Putamen (tissue), 1 donor: ENCODE measurements around the gene ZNF197.
"Not testable (repeated sequence)": the region's sequence is repeated elsewhere in the genome, so short reads cannot be mapped to it uniquely, and the experiment has no call there.

Source experiments
- DNase-seq: peaks from one replicate; pipeline ENCODE4 v3.0.0-alpha.2; 2016; ENCODE audit warnings: low spot score

The ZNF197 gene

GRCh38 chr3:44624749-44625480 is at the start of gene ZNF197:
Gene ZNF197 (plus strand): TSS chr3:44625036. CDS start chr3:44629155, 4,119 bp downstream.
- peak; percentile 91 for DNase-seq

DNA sequence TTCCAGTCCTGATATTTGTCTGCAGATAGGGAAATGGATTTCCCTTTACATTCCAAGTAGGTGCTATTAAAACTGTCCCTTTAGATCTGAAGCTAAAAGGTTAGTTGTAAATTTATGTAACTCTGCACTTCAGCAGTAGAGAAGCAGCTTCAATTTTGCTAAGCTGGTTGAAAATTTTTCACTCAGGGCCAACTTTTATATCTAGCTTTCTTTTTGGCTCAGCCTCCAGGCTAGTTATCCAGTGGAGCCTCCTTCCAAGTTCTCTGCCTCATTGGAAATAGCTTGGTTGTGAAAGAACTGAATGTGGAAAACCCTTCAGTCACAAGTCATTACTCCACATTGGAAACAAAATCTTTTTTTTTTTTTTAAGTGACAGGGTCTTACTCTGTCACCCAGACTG is 48.2 kb upstream of the ZNF197 start:
- DNase-seq = no peak

GRCh38 chr3:44577354-44577952 is 47.4 kb upstream of the ZNF197 start:
- not testable (repeated sequence) for DNase-seq

GRCh38 chr3:44578316-44578715 is 46.5 kb upstream of the ZNF197 start:
- not testable (repeated sequence) for DNase-seq

DNA sequence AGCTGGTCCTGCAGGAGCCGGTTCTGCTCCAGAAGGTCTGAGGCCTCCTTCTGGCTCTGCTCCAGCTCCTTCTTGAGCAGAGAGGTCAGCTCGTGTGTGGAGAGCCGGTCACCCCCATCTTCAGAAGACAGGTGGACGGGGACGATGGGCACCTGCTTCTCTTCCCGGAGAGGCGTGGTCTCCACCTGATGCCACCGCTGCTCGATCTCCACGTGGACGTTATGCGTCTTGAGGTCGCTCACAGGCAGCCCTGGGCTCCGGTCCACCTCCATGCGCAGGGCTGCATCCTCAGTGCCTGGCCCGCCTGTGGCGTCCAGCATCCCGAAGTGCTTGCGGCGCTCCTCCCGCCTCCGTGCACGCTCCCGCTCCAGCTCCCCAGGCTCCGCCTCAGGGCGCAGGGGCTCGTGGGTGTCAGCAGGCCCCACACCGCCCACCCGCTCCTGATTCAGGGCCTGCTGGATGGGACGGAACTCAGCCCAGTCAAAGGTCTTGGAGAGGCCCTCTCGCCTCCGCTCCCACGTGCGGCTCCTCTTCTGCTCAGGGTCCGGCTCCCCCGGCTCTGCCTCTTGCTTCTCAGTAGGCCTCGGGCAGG is 45.8 kb upstream of the ZNF197 start:
- DNase-seq = not testable (repeated sequence)

DNA sequence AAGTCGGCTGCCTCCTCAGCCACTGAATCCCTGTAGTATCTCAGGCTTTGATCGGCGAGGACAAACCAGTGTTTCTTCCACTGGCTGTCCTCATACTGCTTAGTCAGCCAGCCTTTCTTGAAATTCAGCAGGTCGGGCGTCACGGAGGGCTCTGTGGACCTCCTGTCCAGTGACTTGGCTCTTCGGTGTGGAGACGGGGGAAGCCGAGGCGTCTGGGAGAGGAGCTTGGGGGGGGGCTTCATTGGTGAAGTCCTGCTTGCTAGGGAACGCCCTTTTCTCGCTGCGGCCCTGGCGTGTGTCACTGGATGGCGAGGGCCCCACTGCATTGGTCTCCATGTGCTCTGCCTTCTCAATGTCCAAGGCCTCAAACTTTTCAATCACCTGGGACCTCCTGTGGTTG is 45.1 kb upstream of the ZNF197 start:
- not testable (repeated sequence) for DNase-seq

DNA sequence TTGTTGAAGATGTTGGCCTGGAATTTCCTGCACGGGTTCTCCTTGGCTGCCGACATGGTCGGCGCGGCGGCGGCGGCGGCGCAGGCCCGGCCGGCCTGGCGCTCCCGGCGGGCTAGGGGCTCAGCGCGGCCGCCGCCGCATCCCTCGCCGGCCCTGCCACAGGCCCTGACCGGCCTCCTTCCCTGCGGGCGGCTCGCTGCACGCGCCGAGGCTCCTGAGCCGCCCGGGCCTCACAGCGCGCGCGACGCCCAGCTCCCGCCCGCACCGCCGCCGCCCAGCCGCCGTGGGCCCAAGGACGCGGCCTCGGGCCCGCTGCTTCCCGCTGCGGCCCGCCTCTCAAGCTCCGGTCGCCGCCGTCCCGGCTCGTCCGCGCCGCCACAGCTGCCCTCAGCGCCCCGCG is 43.9 kb upstream of the ZNF197 start:
- DNase-seq = not testable (repeated sequence)

DNA sequence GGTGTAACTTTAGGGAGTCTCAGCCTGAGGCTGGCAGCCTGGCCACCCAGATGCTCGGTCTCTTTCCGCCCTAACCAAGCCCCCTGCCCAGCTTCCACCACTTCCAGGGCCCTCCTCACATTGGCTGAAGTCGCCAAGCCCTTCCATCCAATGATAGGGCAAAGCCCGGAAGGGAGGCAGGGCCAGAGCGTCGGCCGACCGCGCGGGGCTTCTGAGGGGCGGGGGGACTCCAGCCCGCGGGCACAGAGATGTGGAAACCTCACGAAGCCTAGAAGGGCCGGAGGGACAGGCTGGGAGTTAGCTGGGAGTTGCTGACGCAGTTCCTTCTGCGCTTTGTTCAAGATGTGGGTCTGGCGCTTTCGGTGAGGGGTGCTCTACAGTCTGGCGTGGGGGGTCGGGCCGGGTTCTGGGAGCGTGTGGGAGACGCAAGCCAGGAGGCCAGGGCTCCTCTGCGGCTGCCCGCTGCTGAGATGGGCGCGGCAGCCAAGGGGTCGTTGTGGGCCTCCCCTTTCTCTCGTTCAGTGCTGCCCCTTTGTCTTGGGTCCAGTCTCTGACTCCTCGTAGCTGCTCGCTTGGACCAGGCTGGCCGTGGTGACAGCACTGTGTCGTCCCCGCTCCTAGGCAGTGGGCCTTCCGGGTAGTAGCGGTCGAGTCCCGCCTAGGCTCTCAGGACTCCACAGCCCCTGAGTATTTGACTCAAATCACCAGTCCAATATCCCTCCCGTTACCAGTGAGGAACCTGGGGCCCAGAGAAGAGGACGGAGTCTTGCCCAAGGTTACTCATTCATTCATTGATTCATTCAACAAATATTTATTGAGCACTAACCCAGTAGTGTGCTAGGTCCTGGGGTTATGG is 40.0 kb upstream of the ZNF197 start, which contains the start of gene ZNF660:
Gene ZNF660, plus strand, starts transcription at position 319 of the 856 bp plus-strand sequence. CDS start 9,230 bp downstream, outside the sequence.
- DNase-seq = peak; percentile 55

DNA sequence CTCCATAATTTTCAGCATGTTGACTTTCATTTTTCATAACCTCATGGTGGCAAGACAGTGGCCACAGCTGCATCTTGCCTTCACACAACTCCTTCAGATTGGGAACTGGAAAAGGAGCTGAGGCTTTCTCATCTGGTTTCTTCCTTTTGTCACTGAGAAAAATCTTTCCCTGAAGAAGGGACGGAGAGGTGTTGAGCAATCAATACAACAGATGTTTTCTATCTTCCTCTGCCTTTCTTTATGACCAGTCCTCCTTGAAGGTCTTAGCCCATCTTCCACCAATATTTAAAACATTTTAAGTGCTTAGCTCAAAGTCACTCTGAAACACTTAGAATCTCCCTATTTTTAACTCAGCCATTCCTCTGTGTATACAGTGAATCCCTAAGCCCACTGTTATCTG is 28.2 kb upstream of the ZNF197 start:
- DNase-seq = no peak

GRCh38 chr3:44601749-44602148 is 23.1 kb upstream of the ZNF197 start:
- DNase-seq = no peak

DNA sequence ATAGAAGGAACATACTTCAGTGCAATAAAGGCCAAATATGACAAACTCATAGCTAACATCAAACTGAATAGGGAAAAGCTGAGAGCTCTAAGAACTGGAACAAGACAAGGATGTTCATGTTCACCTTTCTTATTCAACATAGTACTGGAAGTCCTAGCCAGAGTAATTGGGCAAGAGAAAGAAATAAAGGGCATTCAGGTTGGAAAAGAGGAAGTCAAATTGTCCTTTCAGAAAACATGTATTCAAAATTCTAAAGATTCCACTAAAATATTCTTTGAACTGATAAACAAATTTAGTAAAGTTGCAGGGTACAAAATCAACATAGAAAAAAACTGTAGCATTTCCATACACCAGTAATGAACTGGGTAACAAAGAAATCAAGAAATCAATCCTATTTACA is 12.2 kb upstream of the ZNF197 start:
- no peak for DNase-seq

DNA sequence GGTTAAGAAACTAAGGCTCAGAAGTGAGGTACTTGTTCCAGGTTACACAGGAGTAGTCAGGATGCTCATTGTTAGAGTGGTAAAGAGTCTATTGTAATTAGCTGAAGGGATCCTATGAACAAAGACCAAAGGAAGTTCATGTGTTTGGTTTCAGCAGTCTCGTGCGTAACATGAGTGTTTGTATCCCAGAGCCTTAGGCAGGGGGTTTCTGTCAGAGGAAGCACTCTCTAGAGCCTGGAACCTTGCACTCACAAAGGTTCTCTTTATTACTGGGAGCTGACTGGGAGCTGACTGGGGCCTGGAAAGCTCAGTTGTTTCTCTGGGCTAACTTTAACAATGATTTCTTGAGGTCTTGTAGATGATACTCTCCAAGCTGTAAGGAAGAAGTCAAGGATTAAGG is 3.9 kb downstream of the ZNF197 start:
- DNase-seq = no peak

- no peak for DNase-seq
These were observed 7.4 kb downstream of the ZNF197 start for GRCh38 chr3:44632193-44632592.

DNA sequence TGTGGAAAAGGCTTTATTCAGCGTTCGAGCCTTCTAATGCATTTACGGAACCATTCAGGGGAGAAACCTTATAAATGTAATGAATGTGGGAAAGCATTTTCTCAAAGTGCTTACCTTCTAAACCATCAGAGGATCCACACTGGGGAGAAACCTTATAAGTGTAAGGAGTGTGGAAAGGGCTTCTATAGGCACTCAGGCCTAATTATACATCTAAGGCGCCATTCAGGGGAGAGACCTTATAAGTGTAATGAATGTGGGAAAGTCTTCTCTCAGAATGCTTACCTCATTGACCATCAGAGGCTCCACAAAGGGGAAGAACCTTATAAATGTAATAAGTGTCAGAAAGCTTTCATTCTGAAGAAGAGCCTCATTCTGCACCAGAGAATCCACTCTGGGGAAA is 17.5 kb downstream of the ZNF197 start:
- DNase-seq = no peak

- no peak for DNase-seq
These were observed 18.2 kb downstream of the ZNF197 start for GRCh38 chr3:44643024-44643423.

DNA sequence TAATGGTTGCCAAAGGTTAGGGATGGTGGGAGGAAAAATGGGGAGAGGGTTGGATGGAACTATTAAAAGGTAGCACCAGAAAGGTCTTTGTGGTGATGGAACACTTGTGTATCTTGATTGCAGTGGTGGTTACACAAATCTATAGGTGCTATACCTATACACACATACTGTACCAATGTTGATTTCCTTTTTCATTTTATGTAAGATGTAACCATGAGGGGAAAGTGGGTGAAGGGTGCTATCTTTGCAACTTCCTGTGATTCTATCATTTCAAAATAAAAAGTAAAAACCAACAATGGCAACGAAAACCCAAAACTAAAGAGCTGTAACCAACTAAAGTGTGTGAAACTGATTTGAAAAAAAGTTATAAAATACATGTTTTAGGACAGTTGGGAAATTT is 22.9 kb downstream of the ZNF197 start:
- DNase-seq = no peak

- peak; percentile 79 for DNase-seq
These were observed 23.9 kb downstream of the ZNF197 start, which contains the start of gene ZNF35 for GRCh38 chr3:44648564-44649229. Gene ZNF35 (plus strand): TSS chr3:44648732. CDS start chr3:44651068, 2,336 bp downstream.

- DNase-seq = no peak
These were observed 24.9 kb downstream of the ZNF197 start for GRCh38 chr3:44649709-44650108.

- no peak for DNase-seq
These were observed 29.2 kb downstream of the ZNF197 start for GRCh38 chr3:44654039-44654438.

DNA sequence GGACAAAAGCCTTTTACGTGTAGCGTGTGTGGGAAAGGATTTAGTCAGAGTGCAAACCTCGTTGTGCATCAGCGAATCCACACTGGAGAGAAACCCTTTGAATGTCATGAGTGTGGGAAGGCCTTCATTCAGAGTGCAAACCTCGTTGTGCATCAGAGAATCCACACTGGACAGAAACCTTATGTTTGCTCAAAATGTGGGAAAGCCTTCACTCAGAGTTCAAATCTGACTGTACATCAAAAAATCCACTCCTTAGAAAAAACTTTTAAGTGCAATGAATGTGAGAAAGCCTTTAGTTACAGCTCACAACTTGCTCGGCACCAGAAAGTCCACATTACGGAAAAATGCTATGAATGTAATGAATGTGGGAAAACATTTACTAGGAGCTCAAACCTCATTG is 34.2 kb downstream of the ZNF197 start:
- no peak for DNase-seq

- no peak for DNase-seq
These were observed 34.6 kb downstream of the ZNF197 start for GRCh38 chr3:44659434-44659833.

DNA sequence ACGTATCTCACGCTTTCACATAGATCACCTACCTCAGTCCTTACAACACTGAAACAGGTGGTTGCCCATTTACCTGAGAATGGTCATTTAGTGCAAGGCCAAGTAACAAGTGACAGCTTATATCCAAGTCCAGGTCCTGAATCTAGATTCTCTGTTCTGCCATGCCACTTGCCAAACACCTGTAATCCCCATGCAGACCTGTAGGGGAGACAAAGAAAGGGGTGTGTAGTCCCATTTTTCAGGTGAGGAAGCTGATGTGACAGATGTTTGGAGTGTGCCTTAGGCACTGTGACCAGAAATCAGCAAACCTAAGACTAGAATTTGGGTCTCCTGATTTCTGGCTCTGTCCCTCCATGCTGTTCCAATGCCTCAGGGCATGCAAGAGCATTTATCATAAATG is 36.4 kb downstream of the ZNF197 start:
- no peak for DNase-seq
